Spinal cord (tissue), 10 donors: ENCODE measurements around the gene ALOX5AP. TPM values are rescaled to one million over a fixed set of nuclear protein-coding genes. Genes with fewer than 3 reads are reported as not detected.

Source experiments
- DNase-seq, 6 donors: peaks; one replicate each; pipeline versions ENCODE4 v3.0.0 to v3.0.0-alpha.2; 2013 to 2015; ENCODE audit warnings: low spot score in 6 of 6, low read depth in 4 of 6
- H3K27ac ChIP-seq: one replicate; pipeline ENCODE4 v1.5.1; 2013; ENCODE audit warnings: low read depth, low read length, control low read depth
- H3K27me3 ChIP-seq: one replicate; pipeline ENCODE4 v1.6.1; 2013; ENCODE audit warnings: low read length; ENCODE audit not compliant: control insufficient read depth, insufficient read depth
- H3K36me3 ChIP-seq: one replicate; pipeline ENCODE4 v1.6.1; 2013; ENCODE audit warnings: low read length; ENCODE audit not compliant: control insufficient read depth, insufficient read depth
- H3K4me1 ChIP-seq: one replicate; pipeline ENCODE4 v1.6.1; 2013; ENCODE audit warnings: low read length; ENCODE audit not compliant: control insufficient read depth, insufficient read depth
- H3K4me3 ChIP-seq: one replicate; pipeline ENCODE4 v1.5.1; 2013; ENCODE audit warnings: low read depth, low read length, control low read depth
- H3K9me3 ChIP-seq: one replicate; pipeline ENCODE4 v1.6.1; 2013; ENCODE audit warnings: low read length; ENCODE audit not compliant: control insufficient read depth, insufficient read depth
- WGBS: methylation state at CpG from one replicate; pipeline ENCODE4 v1.1.5; 2013; ENCODE audit warnings: missing lambda C conversion rate; ENCODE audit not compliant: insufficient coverage; 5-methylcytosine and 5-hydroxymethylcytosine counted together
- long read RNA-seq, 4 donors: transcript quantifications; one replicate each; lab custom pipeline, GENCODE V29; 2026
- polyA plus RNA-seq, 2 donors: library from polyadenylated mRNA; unstranded; fragments of 120-200 nt; gene quantifications; one replicate each; pipeline ENCODE4 v1.2.1, GENCODE V29; 2013; ENCODE audit not compliant: insufficient read length in 2 of 2
- total RNA-seq, 2 donors: library from RNA; depleted of rRNA in 1 of 2; stranded (reverse); fragments of 120-200 nt in 1 of 2; fragments of >200 nt in 1 of 2; gene quantifications; one replicate each; pipeline versions ENCODE4 v1.2.3 to v1.2.4, GENCODE V29; 2013 to 2014
- donor health status: healthy.

ALOX5AP gene
- total RNA-seq (10 to 100 TPM in 1 of 2 donors, 1 to 10 TPM in 1; 9.6 to 23.1 TPM), polyA plus RNA-seq (10 to 100 TPM; 10.1 to 12.0 TPM)
- long read RNA-seq, donor 1, transcript ALOX5AP-201 (5 exons, 904 nt), result major isoform, 10 of 10 reads
- long read RNA-seq, donor 1, partial matches to known transcripts, result 0 of 10 reads
- long read RNA-seq, donor 1, other reads (novel, unspliced or antisense), result 0 of 10 reads
- long read RNA-seq, donor 2, partial matches to known transcripts, result 0 of 4 reads
- long read RNA-seq, donor 2, other reads (novel, unspliced or antisense), result 0 of 4 reads
- long read RNA-seq, donor 3, partial matches to known transcripts, result 0 of 2 reads
- long read RNA-seq, donor 3, other reads (novel, unspliced or antisense), result 0 of 2 reads
- long read RNA-seq, donor 4, partial matches to known transcripts, result 0 of 4 reads
- long read RNA-seq, donor 4, other reads (novel, unspliced or antisense), result 0 of 4 reads

GRCh38 chr13:30735025-30735871 is at the start of gene ALOX5AP:
Gene ALOX5AP (plus strand): TSS chr13:30735543. CDS start chr13:30735606, 63 bp downstream.
- DNase-seq, result no peak
- H3K4me1 ChIP-seq, result peaks cover 30% of the 10 kb centered on the region
- no peak within 1 kb of the TSS for H3K4me3 ChIP-seq
- H3K9me3 ChIP-seq, result no peaks in the 10 kb centered on the region
- H3K36me3 ChIP-seq, result no peaks in the 10 kb centered on the region
- peaks cover 6% of the 10 kb centered on the region for H3K27me3 ChIP-seq
- WGBS, result 87% methylated on average over 3 of the region's 6 CpGs
- no peak within 1 kb of the TSS for H3K27ac ChIP-seq

GRCh38 chr13:30685987-30686386 is 49.4 kb upstream of the ALOX5AP start:
- no peak for DNase-seq
- WGBS, result no CpG with 5 or more reads among the region's 2 CpGs
- peaks cover 4% of the 10 kb centered on the region for H3K4me1 ChIP-seq

GRCh38 chr13:30687601-30688000 is 47.7 kb upstream of the ALOX5AP start:
- Histone ChIP-seq H3K27ac (no peak overlapping the region), H3K36me3 (no peaks in the 10 kb centered on the region), H3K27me3 (no peaks in the 10 kb centered on the region), H3K9me3 (no peaks in the 10 kb centered on the region), H3K4me1 (peaks cover 4% of the 10 kb centered on the region), H3K4me3 (no peak overlapping the region)
- 83% methylated on average over 2 of the region's 3 CpGs for WGBS
- no peak for DNase-seq

More at GRCh38 chr13:30685987-30686386, 49.4 kb upstream of the ALOX5AP start:
- Histone ChIP-seq H3K27me3 (no peaks in the 10 kb centered on the region), H3K4me3 (no peak overlapping the region), H3K9me3 (no peaks in the 10 kb centered on the region), H3K36me3 (no peaks in the 10 kb centered on the region), H3K27ac (no peak overlapping the region)

- WGBS, result 95% methylated on average over 14 of the region's 14 CpGs
- peak overlapping the region; percentile 71 for H3K27ac ChIP-seq
- peaks cover 4% of the 10 kb centered on the region for H3K4me1 ChIP-seq
- H3K9me3 ChIP-seq, result no peaks in the 10 kb centered on the region
- no peaks in the 10 kb centered on the region for H3K27me3 ChIP-seq
- no peaks in the 10 kb centered on the region for H3K36me3 ChIP-seq
- no peak overlapping the region for H3K4me3 ChIP-seq
- DNase-seq, result no peak
These were observed 45.6 kb upstream of the ALOX5AP start for GRCh38 chr13:30689752-30690151.

- 58% methylated on average over 13 of the region's 21 CpGs for WGBS
- peak in 1 of 6 donors; percentile 70 for DNase-seq
- no peaks in the 10 kb centered on the region for H3K36me3 ChIP-seq
- no peaks in the 10 kb centered on the region for H3K9me3 ChIP-seq
- peaks cover 4% of the 10 kb centered on the region for H3K4me1 ChIP-seq
- peak overlapping the region; percentile 71 for H3K27ac ChIP-seq
- H3K27me3 ChIP-seq, result no peaks in the 10 kb centered on the region
- peak overlapping the region; percentile 19 for H3K4me3 ChIP-seq
These were observed 44.8 kb upstream of the ALOX5AP start for GRCh38 chr13:30690282-30691188.

- Histone ChIP-seq H3K36me3 (no peaks in the 10 kb centered on the region), H3K4me1 (peaks cover 7% of the 10 kb centered on the region), H3K27me3 (no peaks in the 10 kb centered on the region), H3K4me3 (no peak overlapping the region), H3K27ac (no peak overlapping the region), H3K9me3 (no peaks in the 10 kb centered on the region)
- no peak for DNase-seq
- WGBS, result no CpG with 5 or more reads among the region's 1 CpG
These were observed 43.2 kb upstream of the ALOX5AP start for GRCh38 chr13:30692113-30692512.

- Histone ChIP-seq H3K4me1 (peaks cover 15% of the 10 kb centered on the region), H3K9me3 (no peaks in the 10 kb centered on the region), H3K27ac (peak overlapping the region; percentile 72), H3K36me3 (no peaks in the 10 kb centered on the region), H3K4me3 (no peak overlapping the region), H3K27me3 (no peaks in the 10 kb centered on the region)
- WGBS, result 49% methylated on average over 7 of the region's 11 CpGs
- DNase-seq, result peak in 2 of 6 donors; percentile 61 to 73
These were observed 38.8 kb upstream of the ALOX5AP start for GRCh38 chr13:30696278-30697176.

GRCh38 chr13:30697177-30697953 is 38.0 kb upstream of the ALOX5AP start:
- Histone ChIP-seq H3K36me3 (no peaks in the 10 kb centered on the region), H3K4me3 (no peak overlapping the region), H3K27ac (peak overlapping the region; percentile 40), H3K9me3 (no peaks in the 10 kb centered on the region), H3K27me3 (no peaks in the 10 kb centered on the region), H3K4me1 (peaks cover 15% of the 10 kb centered on the region)
- WGBS, result 50% methylated on average over 8 of the region's 8 CpGs
- DNase-seq, result no peak
